Right atrium auricular region (tissue), 2 donors: Measurements from ENCODE around the gene PDF. TPM values are rescaled to one million over a fixed set of nuclear protein-coding genes. Genes with fewer than 3 reads are reported as not detected.

Source experiments
- DNase-seq: peaks from one replicate; pipeline ENCODE4 v3.0.0-alpha.2; 2019; ENCODE audit warnings: low spot score
- H3K27ac ChIP-seq, 2 donors: fragments of 200-600 bp; sonication (generic); 1 replicate in 1 of 2; 2 replicates in 1 of 2; pipeline ENCODE4 v1.5.1; 2016 to 2019
- H3K27me3 ChIP-seq, 2 donors: fragments of 200-600 bp; sonication (generic); one replicate each; pipeline versions ENCODE4 v1.5.1 to v1.6.0; 2017 to 2019
- H3K36me3 ChIP-seq: fragments of 200-600 bp; sonication (generic); one replicate; pipeline ENCODE4 v1.5.1; 2016
- H3K4me1 ChIP-seq, 2 donors: fragments of 200-600 bp; sonication (generic); one replicate each; pipeline versions ENCODE4 v1.5.1 to v1.6.0; 2017 to 2019
- H3K4me3 ChIP-seq, 2 donors: fragments of 200-600 bp; sonication (generic); 1 replicate in 1 of 2; 2 replicates in 1 of 2; pipeline ENCODE4 v1.5.1; 2017 to 2019; ENCODE audit warnings: mild to moderate bottlenecking in 1 of 2, moderate library complexity in 1 of 2
- H3K9me3 ChIP-seq, 2 donors: fragments of 200-600 bp; sonication (generic); one replicate each; pipeline ENCODE4 v1.5.1; 2019
- total RNA-seq, 2 donors: library from RNA; depleted of rRNA; stranded (reverse); fragments of >200 nt; gene quantifications; one replicate each; pipeline ENCODE4 v1.1.0, GENCODE V29; 2016
- TF ChIP-seq, protein P1 (sequence below), 2 donors: fragments of 200-600 bp; sonication (generic); IDR thresholded peaks; one replicate each; pipeline ENCODE4 v1.5.1; 2019; ENCODE audit warnings: antibody characterized with exemption in 2 of 2

The PDF gene
- total RNA-seq, 2 donors from 2014 or later = 11.8 to 12.8 TPM

GRCh38 chr16:69371564-69371963 lies 41.2 kb upstream of the PDF start:
- Histone ChIP-seq H3K27me3 (no peaks in the 10 kb centered on the region), H3K4me3 (no peak overlapping the region), H3K4me1 (no peaks in the 10 kb centered on the region), H3K36me3 (peaks cover 60% of the 10 kb centered on the region), H3K9me3 (no peaks in the 10 kb centered on the region), H3K27ac (no peak overlapping the region)
- DNase-seq = no peak
- TF ChIP-seq, protein P1, sequence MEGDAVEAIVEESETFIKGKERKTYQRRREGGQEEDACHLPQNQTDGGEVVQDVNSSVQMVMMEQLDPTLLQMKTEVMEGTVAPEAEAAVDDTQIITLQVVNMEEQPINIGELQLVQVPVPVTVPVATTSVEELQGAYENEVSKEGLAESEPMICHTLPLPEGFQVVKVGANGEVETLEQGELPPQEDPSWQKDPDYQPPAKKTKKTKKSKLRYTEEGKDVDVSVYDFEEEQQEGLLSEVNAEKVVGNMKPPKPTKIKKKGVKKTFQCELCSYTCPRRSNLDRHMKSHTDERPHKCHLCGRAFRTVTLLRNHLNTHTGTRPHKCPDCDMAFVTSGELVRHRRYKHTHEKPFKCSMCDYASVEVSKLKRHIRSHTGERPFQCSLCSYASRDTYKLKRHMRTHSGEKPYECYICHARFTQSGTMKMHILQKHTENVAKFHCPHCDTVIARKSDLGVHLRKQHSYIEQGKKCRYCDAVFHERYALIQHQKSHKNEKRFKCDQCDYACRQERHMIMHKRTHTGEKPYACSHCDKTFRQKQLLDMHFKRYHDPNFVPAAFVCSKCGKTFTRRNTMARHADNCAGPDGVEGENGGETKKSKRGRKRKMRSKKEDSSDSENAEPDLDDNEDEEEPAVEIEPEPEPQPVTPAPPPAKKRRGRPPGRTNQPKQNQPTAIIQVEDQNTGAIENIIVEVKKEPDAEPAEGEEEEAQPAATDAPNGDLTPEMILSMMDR (IDR thresholded peaks at IDR 0.05) = no peak

DNA sequence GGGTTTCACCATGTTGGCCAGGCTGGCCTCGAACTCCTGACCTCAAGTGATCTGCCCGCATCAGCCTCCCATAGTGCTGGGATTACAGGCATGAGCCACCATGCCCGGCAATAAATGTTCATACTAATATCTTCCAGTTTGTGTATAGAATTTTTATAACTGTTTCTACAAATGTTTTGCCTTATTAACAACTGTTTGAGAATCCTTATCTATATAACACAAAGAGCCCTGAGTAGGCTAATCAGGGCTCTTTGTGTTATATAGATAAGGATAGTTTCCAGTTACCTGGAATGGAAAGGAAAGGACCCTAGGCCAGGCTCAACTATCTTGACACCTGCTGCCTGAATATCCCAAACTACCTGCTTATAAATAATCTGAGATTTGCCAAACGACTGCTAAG lies 38.5 kb upstream of the PDF start:
- Histone ChIP-seq H3K27me3 (no peaks in the 10 kb centered on the region), H3K9me3 (no peaks in the 10 kb centered on the region), H3K27ac (no peak overlapping the region), H3K4me3 (no peak overlapping the region), H3K36me3 (peaks cover 80% of the 10 kb centered on the region), H3K4me1 (no peaks in the 10 kb centered on the region)
- TF ChIP-seq, protein P1 (IDR thresholded peaks at IDR 0.05) = no peak
- DNase-seq = no peak

GRCh38 chr16:69367980-69368379 lies 37.6 kb upstream of the PDF start:
- Histone ChIP-seq H3K27me3 (no peaks in the 10 kb centered on the region), H3K36me3 (peaks cover 86% of the 10 kb centered on the region), H3K9me3 (no peaks in the 10 kb centered on the region), H3K27ac (no peak overlapping the region), H3K4me3 (no peak overlapping the region), H3K4me1 (no peaks in the 10 kb centered on the region)
- TF ChIP-seq, protein P1 (IDR thresholded peaks at IDR 0.05) = no peak
- DNase-seq = no peak

- Histone ChIP-seq H3K4me3 (no peak overlapping the region), H3K36me3 (peaks cover 75% of the 10 kb centered on the region), H3K9me3 (no peaks in the 10 kb centered on the region), H3K4me1 (no peaks in the 10 kb centered on the region), H3K27ac (no peak overlapping the region), H3K27me3 (no peaks in the 10 kb centered on the region)
- no peak for DNase-seq
- TF ChIP-seq, protein P1 (IDR thresholded peaks at IDR 0.05) = no peak
Observed at GRCh38 chr16:69366431-69366830, 36.0 kb upstream of the PDF start.

GRCh38 chr16:69365901-69366300 lies 35.5 kb upstream of the PDF start:
- Histone ChIP-seq H3K27ac (no peak overlapping the region), H3K27me3 (no peaks in the 10 kb centered on the region), H3K9me3 (no peaks in the 10 kb centered on the region), H3K4me1 (no peaks in the 10 kb centered on the region), H3K36me3 (peaks cover 75% of the 10 kb centered on the region), H3K4me3 (no peak overlapping the region)
- DNase-seq = no peak
- TF ChIP-seq, protein P1 (IDR thresholded peaks at IDR 0.05) = no peak

- no peak for DNase-seq
- Histone ChIP-seq H3K4me1 (no peaks in the 10 kb centered on the region), H3K27me3 (no peaks in the 10 kb centered on the region), H3K9me3 (no peaks in the 10 kb centered on the region), H3K27ac (no peak overlapping the region), H3K4me3 (no peak overlapping the region), H3K36me3 (peaks cover 72% of the 10 kb centered on the region)
- TF ChIP-seq, protein P1 (IDR thresholded peaks at IDR 0.05) = no peak
Observed at GRCh38 chr16:69364088-69364487, 33.7 kb upstream of the PDF start.
